Keratinocyte (primary cell): ENCODE data around the gene RCBTB2. TPM values are rescaled to one million over a fixed set of nuclear protein-coding genes. Genes with fewer than 3 reads are reported as not detected.

Experiments
- DNase-seq: peaks from one replicate; pipeline ENCODE4 v3.0.0-alpha.2; 2011; ENCODE audit warnings: low read depth, missing footprints, low spot score
- FAIRE-seq: peaks from 2 replicates; lab custom pipeline; 2011; peaks lifted over from hg19 to GRCh38; lab: Jason Lieb, UNC
- H2AFZ ChIP-seq: 2 replicates; pipeline ENCODE4 v1.6.0; 2012; ENCODE audit warnings: low read length, control low read depth, inconsistent platforms; ENCODE audit not compliant: control insufficient read depth
- H3K27ac ChIP-seq: 2 replicates; pipeline ENCODE4 v1.5.1; 2011; ENCODE audit warnings: low read length; ENCODE audit not compliant: control insufficient read depth, insufficient read depth
- H3K27me3 ChIP-seq: 3 replicates; pipeline ENCODE4 v1.6.0; 2011; ENCODE audit warnings: low read length; ENCODE audit not compliant: control insufficient read depth, insufficient read depth; ENCODE audit errors: extremely low read depth
- H3K36me3 ChIP-seq, 2 experiments: 2 replicates in 1 of 2; 3 replicates in 1 of 2; pipeline ENCODE4 v1.5.1; 2011; ENCODE audit warnings: low read length in 2 of 2, mild to moderate bottlenecking in 1 of 2; ENCODE audit not compliant: control insufficient read depth in 2 of 2, insufficient read depth in 2 of 2; ENCODE audit errors: extremely low read depth in 1 of 2
- H3K4me1 ChIP-seq: 3 replicates; pipeline ENCODE4 v1.5.1; 2011; ENCODE audit warnings: low read length; ENCODE audit not compliant: control insufficient read depth, insufficient read depth; ENCODE audit errors: extremely low read depth
- H3K4me2 ChIP-seq: 3 replicates; pipeline ENCODE4 v1.6.0; 2011; ENCODE audit warnings: low read depth, low read length; ENCODE audit not compliant: control insufficient read depth, insufficient read depth; ENCODE audit errors: extremely low read depth
- H3K4me3 ChIP-seq, 3 experiments: fragments of 200-600 bp in 1 of 3; sonication (generic) in 1 of 3; 2 replicates in 2 of 3; 3 replicates in 1 of 3; pipeline ENCODE4 v1.5.1; 2011 to 2016; ENCODE audit warnings: low read length in 3 of 3, mild to moderate bottlenecking in 3 of 3, control low read depth in 2 of 3, inconsistent platforms in 1 of 3, low read depth in 1 of 3, mixed read lengths in 1 of 3, mixed run types in 1 of 3, moderate library complexity in 1 of 3; ENCODE audit not compliant: control insufficient read depth in 2 of 3, insufficient read depth in 2 of 3; ENCODE audit errors: extremely low read depth in 1 of 3
- H3K79me2 ChIP-seq: 2 replicates; pipeline ENCODE4 v1.6.0; 2012; ENCODE audit warnings: low read length; ENCODE audit not compliant: control insufficient read depth, insufficient read depth
- H3K9ac ChIP-seq: 3 replicates; pipeline ENCODE4 v1.6.0; 2011; ENCODE audit warnings: low read length; ENCODE audit not compliant: control insufficient read depth, insufficient read depth; ENCODE audit errors: extremely low read depth
- H3K9me1 ChIP-seq: 3 replicates; pipeline ENCODE4 v1.6.0; 2011; ENCODE audit warnings: low read length; ENCODE audit not compliant: control insufficient read depth, insufficient read depth; ENCODE audit errors: extremely low read depth
- H3K9me3 ChIP-seq: 2 replicates; pipeline ENCODE4 v1.5.1; 2012; ENCODE audit warnings: low read depth, low read length; ENCODE audit not compliant: control insufficient read depth
- H4K20me1 ChIP-seq: 3 replicates; pipeline ENCODE4 v1.6.0; 2011; ENCODE audit warnings: low read length; ENCODE audit not compliant: control insufficient read depth, insufficient read depth; ENCODE audit errors: extremely low read depth
- CTCF ChIP-seq, 3 experiments: IDR thresholded peaks in 1 of 3; conservative IDR thresholded peaks in 1 of 3; optimal IDR thresholded peaks in 1 of 3; 2 replicates in 2 of 3; 3 replicates in 1 of 3; pipeline versions ENCODE3 to v1.5.1; 2011; ENCODE audit warnings: low read length in 3 of 3, mild to moderate bottlenecking in 3 of 3, moderate library complexity in 2 of 3, control low read depth in 1 of 3, inconsistent platforms in 1 of 3; ENCODE audit not compliant: insufficient read depth in 2 of 3; ENCODE audit errors: extremely low read depth in 1 of 3
- EZH2 ChIP-seq: IDR thresholded peaks from one replicate; pipeline ENCODE4 v1.6.1; 2012; ENCODE audit warnings: inconsistent platforms, mild to moderate bottlenecking, low read length, moderate library complexity
- dilution Hi-C: fragments of 300-500 bp; cut with MboI; formaldehyde crosslinking; loops from one replicate; pipeline ENCODE4 v1.7.0; 2020; ENCODE audit warnings: low sequenced_read_pairs; ENCODE audit not compliant: extremely low pct_ligation_motif_present
- polyA plus RNA-seq, 5 experiments: library from polyadenylated mRNA; depleted of rRNA in 3 of 5; stranded (reverse) in 3 of 5; stranded (forward) in 1 of 5; unstranded in 1 of 5; fragments of >200 nt; gene quantifications; 1 replicate in 1 of 5; 2 replicates in 3 of 5; 3 replicates in 1 of 5; pipeline versions ENCODE4 v1.2.1 to v1.2.3, GENCODE V29; 2011 to 2012; ENCODE audit warnings: missing spikeins in 2 of 5, low read depth in 1 of 5, low replicate concordance in 1 of 5

The RCBTB2 gene
- polyA plus RNA-seq, 1 donor (not counting 4 experiments of a cell fraction or from before 2014, with no cell fraction given): 5.5 TPM

GRCh38 chr13:48508011-48508410, 24.9 kb downstream of the RCBTB2 start:
- FAIRE-seq: peak; percentile 95
- peak; percentile 73 for DNase-seq
- Histone ChIP-seq H3K4me1 (peaks cover 49% of the 10 kb centered on the region), H3K36me3 (no peaks in the 10 kb centered on the region), H3K9me1 (no peaks in the 10 kb centered on the region), H2AFZ (peak overlapping the region; percentile 12), H3K4me3 (peak overlapping the region in 1 of 3 experiments; percentile 46), H3K79me2 (no peaks in the 10 kb centered on the region), H3K9me3 (no peaks in the 10 kb centered on the region), H3K27me3 (no peaks in the 10 kb centered on the region), H3K27ac (peak overlapping the region; percentile 96), H3K9ac (peak overlapping the region; percentile 63), H3K4me2 (peak overlapping the region; percentile 77), H4K20me1 (no peaks in the 10 kb centered on the region)
- dilution Hi-C loops: no loop called here
- TF ChIP-seq EZH2 (no peak), CTCF (optimal IDR thresholded peaks at IDR 0.05 in 1 of 3, IDR thresholded peaks at IDR 0.05 in 1 of 3, conservative IDR thresholded peaks at IDR 0.05 in 1 of 3; ENCODE audit: extremely low read depth in 1 of 3, insufficient read depth in 2 of 3, low read length in 3 of 3) (no peak)

- no peaks in the 10 kb centered on the region for H3K79me2 ChIP-seq
- TF ChIP-seq EZH2 (no peak), CTCF (optimal IDR thresholded peaks at IDR 0.05 in 1 of 3, IDR thresholded peaks at IDR 0.05 in 1 of 3, conservative IDR thresholded peaks at IDR 0.05 in 1 of 3; ENCODE audit: extremely low read depth in 1 of 3, insufficient read depth in 2 of 3, low read length in 3 of 3) (no peak)
- dilution Hi-C loops: no loop called here
- peak overlapping the region in 1 of 3 experiments; percentile 46 for H3K4me3 ChIP-seq
- H3K36me3 ChIP-seq: no peaks in the 10 kb centered on the region
- FAIRE-seq (peak; percentile 95), DNase-seq (peak; percentile 78)
- H3K9ac ChIP-seq: peak overlapping the region; percentile 63
- no peaks in the 10 kb centered on the region for H3K9me3 ChIP-seq
- H2AFZ ChIP-seq: peak overlapping the region; percentile 91
- H3K27me3 ChIP-seq: no peaks in the 10 kb centered on the region
- no peaks in the 10 kb centered on the region for H3K9me1 ChIP-seq
- H3K4me2 ChIP-seq: peak overlapping the region; percentile 77
- no peaks in the 10 kb centered on the region for H4K20me1 ChIP-seq
- H3K4me1 ChIP-seq: peaks cover 49% of the 10 kb centered on the region
- peak overlapping the region; percentile 96 for H3K27ac ChIP-seq
These were observed 25.9 kb downstream of the RCBTB2 start for GRCh38 chr13:48507021-48507420.
